8988T (cell line): Measurements from ENCODE around the gene CADPS.

ENCODE experiments used
- DNase-seq: peaks from one replicate; pipeline ENCODE4 v3.0.0; 2011

Gene CADPS

GRCh38 chr3:62482961-62483360 lies 392.3 kb downstream of the CADPS start:
- DNase-seq = no peak

DNA sequence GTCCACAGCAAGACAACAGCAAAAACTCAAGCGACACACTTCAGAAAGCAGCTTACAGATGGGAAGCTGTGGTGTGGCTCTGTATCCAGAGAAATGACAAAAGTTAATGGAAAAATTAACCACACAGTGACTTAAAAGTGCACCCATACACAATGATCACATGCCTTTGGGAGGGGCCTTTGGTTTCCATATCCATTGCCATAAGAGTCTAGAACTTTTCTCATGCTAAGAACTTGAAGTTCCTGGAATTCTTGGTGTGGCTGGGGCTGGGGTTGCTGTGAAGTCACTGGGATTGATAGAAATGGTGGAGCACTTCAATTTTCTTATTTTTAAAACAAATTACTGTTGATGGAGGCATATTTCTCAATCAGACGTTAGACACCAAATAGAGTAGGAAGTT lies 393.3 kb downstream of the CADPS start:
- no peak for DNase-seq

GRCh38 chr3:62480056-62480455 lies 395.2 kb downstream of the CADPS start:
- DNase-seq = no peak

GRCh38 chr3:62479326-62479725 lies 395.9 kb downstream of the CADPS start:
- DNase-seq = no peak

GRCh38 chr3:62475306-62475705 lies 399.9 kb downstream of the CADPS start:
- no peak for DNase-seq

DNA sequence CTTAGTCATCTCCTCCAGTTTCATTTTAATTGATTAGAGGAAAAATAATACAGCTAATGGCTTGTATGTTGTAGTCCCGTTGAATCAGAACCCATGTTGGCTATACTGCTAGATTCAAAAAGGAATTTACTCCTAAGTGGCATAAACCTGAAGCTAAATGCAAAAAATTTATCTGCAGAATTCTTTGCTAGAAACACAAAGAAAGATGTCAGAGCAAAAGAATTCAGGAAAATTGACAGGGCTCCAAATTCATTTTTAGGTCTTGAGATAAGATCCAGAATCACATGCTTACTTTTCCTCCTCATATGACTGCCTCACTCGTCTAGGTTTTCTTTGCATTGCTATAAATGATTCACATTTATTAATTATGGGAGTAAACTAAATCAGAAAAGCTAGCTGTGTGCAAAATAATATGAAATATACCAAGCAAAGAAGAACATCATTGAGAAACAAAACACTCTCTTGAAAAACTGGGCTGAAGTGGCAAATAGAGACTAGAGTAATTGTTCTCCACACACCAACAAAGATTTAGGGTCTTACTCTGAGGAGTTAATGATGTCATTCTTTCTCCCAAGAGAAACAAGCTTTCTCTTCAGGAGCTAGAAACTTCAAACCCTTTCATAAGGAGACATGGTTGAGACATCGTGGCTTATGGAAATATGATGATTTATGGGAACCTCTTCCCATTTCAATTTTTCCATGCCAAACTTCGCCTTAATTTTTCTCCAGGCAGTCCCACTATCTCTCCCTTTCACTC lies 407.1 kb downstream of the CADPS start:
- DNase-seq = no peak

- DNase-seq = no peak
These were observed 412.4 kb downstream of the CADPS start for GRCh38 chr3:62462788-62463187.

DNA sequence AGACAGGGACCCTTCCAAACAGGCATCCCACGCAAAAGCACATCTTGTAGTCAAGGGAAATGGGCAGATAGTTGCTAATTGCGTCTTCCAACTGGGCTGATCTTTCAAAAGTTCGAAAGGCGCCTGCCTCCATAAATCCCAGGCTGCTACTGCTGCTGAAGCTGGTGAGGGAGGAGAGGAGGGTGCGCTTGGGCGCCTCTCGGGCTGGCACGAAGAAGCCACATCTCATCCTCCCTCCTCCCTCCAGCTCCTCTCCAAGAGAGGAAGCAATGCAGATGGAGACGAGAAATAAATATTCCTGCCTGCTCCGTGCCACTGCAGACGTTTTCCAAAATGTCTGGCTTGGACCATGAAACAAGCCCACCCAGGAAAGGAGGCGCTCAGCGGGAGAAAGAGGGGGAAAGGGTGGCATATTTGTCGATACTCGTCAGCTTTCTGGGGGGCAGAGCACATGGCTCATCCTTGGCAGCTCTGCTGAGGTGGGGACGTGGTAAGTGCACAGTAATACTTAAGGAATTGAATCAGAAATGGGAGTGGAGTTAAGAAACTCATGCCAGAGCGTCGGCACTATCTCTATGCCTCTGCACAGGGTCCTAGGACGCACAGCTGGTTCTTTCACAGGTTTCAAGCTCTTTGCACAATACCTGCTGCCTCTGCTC lies 413.0 kb downstream of the CADPS start:
- no peak for DNase-seq

DNA sequence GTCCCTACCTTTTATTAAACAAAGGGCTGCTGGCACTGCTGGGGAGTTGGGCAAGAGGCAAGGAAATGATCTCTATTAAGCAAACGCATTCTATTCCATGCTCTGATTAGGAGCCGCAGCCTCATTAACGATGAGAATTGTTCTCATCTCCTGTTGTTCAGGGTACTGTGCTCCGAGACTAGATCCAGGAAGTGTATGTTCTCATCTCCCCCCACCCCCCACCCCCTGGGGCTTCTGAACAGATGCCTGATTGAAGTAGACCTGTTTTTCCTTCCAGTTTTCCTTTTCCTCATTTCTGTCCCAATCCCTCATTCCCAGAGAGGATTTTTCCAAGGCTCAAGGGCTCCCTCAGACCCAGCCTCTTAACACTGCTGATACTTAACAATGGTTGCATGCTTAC lies 420.3 kb downstream of the CADPS start:
- DNase-seq = no peak

GRCh38 chr3:62453448-62453847 lies 421.8 kb downstream of the CADPS start:
- no peak for DNase-seq

- no peak for DNase-seq
These were observed 423.9 kb downstream of the CADPS start for GRCh38 chr3:62451211-62451887.

- no peak for DNase-seq
These were observed 428.8 kb downstream of the CADPS start for GRCh38 chr3:62446337-62446940.

DNA sequence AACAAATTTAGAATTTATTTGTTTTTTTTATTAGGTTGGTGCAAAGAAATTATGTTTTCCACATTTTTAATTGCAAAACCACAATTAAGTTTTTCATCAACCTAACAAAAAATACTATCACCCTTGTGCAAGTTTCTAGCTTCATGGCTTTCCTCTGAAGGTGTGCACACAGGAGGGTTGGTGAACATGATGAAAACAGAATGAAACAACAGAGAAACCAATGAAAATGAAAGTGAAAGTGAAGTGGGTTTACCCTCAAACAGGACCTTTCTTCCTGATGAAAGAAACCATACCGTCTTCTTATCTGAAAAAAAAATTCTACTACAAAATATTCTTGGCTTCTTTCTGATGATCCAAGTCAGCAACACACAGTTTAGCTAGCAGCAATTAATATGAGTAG lies 429.9 kb downstream of the CADPS start:
- DNase-seq = no peak

DNA sequence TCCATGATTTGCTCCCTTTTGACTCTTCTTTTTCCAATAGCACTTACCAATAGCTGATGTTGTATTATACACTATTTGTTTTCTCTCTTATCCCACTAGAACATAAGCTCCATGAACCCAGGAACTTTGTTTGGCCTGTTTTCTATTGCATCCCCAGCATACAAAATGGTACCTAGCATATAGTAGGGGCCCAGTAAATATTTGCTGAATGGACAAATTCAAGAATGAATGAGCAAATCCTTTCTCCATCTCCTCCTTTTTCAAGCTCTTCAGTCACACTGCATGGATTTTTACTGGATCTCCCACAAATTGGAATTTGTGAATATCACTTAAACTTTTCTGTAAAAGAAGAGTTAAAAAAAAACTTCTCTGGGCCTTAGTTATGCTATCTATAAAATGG lies 435.2 kb downstream of the CADPS start:
- DNase-seq = no peak

- DNase-seq = no peak
These were observed 435.9 kb downstream of the CADPS start for GRCh38 chr3:62439176-62439813.

DNA sequence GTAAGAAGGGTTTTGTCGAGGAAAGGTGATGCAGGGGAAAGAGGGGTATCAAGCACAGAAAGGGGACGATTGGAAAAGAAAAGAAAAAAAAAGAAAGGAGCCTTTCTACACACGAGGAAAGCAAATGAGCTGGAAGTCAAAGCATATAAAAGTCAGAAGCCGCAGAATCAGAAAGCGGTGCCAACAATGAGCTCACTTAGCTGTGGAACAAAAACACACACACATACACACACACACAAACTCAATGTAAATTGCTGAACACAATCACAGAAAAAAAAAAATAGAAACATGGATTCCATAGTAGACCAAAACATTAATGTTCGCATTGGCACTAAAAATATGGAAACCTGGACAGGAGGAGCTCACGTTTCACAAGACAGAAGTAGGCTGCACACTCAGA lies 438.4 kb downstream of the CADPS start:
- DNase-seq = no peak

DNA sequence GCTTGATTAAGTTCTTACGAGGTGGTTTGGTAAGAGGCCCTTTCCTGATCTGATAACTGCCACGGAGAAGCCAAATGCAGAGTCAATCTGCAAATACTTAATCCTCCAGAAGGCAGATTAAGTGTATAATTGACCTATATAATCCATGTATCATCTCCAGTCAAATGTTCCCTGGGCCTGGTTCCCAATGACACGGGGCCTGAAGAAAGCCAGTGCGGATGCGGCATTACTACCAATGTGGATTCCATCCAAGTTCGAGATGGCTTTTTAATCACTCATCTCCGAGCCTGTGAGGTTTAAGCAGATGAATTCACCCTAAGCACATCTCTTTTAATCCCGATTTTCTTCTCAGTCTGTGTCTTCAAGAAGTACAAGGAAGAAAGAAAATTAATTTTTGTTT lies 441.8 kb downstream of the CADPS start:
- no peak for DNase-seq

- DNase-seq = no peak
These were observed 454.0 kb downstream of the CADPS start for GRCh38 chr3:62421207-62421606.

GRCh38 chr3:62416144-62416543 lies 459.1 kb downstream of the CADPS start:
- no peak for DNase-seq

- DNase-seq = no peak
These were observed 459.9 kb downstream of the CADPS start for GRCh38 chr3:62415312-62415801.

GRCh38 chr3:62414786-62415185 lies 460.4 kb downstream of the CADPS start:
- DNase-seq = no peak

DNA sequence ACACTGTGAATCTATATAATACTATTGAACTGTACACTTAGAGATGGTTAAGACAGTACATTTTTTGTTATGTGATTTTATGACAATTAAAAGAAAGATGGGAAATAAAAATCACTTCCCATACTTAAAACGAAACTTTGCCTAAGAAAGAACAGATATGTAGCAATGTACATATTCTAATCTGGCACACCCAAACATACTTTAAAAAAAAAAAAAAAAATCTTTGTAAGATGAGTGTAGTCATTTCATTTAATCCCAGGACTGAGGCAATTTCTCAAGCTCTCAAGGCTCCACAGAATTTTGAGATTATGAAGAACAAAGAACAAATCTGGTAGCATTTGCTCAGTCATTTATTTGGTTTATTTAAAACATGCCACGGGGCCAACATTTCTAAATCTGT lies 461.5 kb downstream of the CADPS start:
- DNase-seq = no peak

GRCh38 chr3:62406945-62407344 lies 468.3 kb downstream of the CADPS start:
- DNase-seq = no peak
